SW 1271 (cell line): ENCODE measurements around the gene HIF3A.
"Not testable (repeated sequence)": the region's sequence is repeated elsewhere in the genome, so short reads cannot be mapped to it uniquely, and the experiment has no call there.

Source experiments
- DNase-seq, 2 experiments: peaks; one replicate each; lab custom pipeline; 2025; lab: John Stamatoyannopoulos, UW

Gene HIF3A

GRCh38 chr19:46296722-46297461 lies at the start of gene HIF3A:
TSS of gene HIF3A (plus strand) at chr19:46297042. CDS start at chr19:46297077, 35 bp downstream.
- no peak for DNase-seq

- DNase-seq = no peak
Observed at GRCh38 chr19:46250076-46250735, 46.6 kb upstream of the HIF3A start.

GRCh38 chr19:46251416-46251815 lies 45.4 kb upstream of the HIF3A start:
- DNase-seq = no peak

- DNase-seq = no peak
Observed at GRCh38 chr19:46254776-46255175, 42.1 kb upstream of the HIF3A start.

GRCh38 chr19:46256855-46257254 lies 40.0 kb upstream of the HIF3A start:
- no peak for DNase-seq

GRCh38 chr19:46261501-46261900 lies 35.3 kb upstream of the HIF3A start:
- not testable (repeated sequence) for DNase-seq

- DNase-seq = peak; percentile 19 to 67
Observed at GRCh38 chr19:46262684-46263296, 34.1 kb upstream of the HIF3A start.

- not testable (repeated sequence) for DNase-seq
Observed at GRCh38 chr19:46264801-46265200, 32.0 kb upstream of the HIF3A start.

- peak; percentile 52 for DNase-seq
Observed at GRCh38 chr19:46265217-46265828, 31.5 kb upstream of the HIF3A start.

- DNase-seq = no peak
Observed at GRCh38 chr19:46269101-46269500, 27.7 kb upstream of the HIF3A start.

GRCh38 chr19:46270521-46271256 lies 26.2 kb upstream of the HIF3A start:
- DNase-seq = no peak

- DNase-seq = peak; percentile 15 to 42
Observed at GRCh38 chr19:46271481-46272197, 25.2 kb upstream of the HIF3A start.

GRCh38 chr19:46273931-46274330 lies 22.9 kb upstream of the HIF3A start:
- DNase-seq = not testable (repeated sequence)

GRCh38 chr19:46279177-46279576 lies 17.7 kb upstream of the HIF3A start:
- no peak for DNase-seq

GRCh38 chr19:46283771-46284170 lies 13.1 kb upstream of the HIF3A start:
- no peak for DNase-seq

- DNase-seq = no peak
Observed at GRCh38 chr19:46284635-46285034, 12.2 kb upstream of the HIF3A start.

- DNase-seq = no peak
Observed at GRCh38 chr19:46287585-46287984, 9.3 kb upstream of the HIF3A start.

- peak; percentile 61 to 69 for DNase-seq
Observed at GRCh38 chr19:46288896-46289588, 7.8 kb upstream of the HIF3A start.

- DNase-seq = no peak
Observed at GRCh38 chr19:46289724-46290619, 6.9 kb upstream of the HIF3A start.

GRCh38 chr19:46291829-46292228 lies 5.0 kb upstream of the HIF3A start:
- no peak for DNase-seq
